ENCODE results near the gene GMPPA.

DNA sequence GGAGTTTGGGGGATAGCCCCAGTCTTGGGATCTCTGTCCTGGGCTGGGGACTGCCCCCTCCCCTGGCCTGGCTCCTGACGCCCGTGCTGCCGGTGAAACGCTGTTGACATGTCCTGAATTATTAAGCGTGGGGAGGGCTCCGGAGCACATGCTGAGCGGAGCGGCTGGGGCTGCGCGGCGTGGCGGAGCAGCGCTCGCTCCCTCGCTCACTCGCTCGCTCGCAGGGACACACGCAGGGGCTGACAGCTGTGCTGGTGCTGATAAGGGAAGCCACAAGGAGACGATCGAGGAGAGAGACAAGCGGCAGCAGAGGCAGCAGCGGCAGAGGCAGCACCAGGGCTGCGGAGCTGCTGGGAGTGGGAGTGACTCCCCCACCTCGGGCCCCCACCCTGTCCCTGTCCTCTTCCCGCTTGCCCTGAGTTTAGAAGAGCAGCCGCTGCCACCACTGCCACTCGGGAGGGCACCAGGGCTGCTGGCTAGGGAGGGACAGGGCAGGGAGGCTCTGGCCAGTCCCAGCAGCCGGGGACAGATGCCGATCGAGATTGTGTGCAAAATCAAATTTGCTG is 15.6 kb downstream of the GMPPA start, which contains the start of gene ASIC4:
- TF ChIP-seq ZNF274 (IDR thresholded peaks at IDR 0.05; ENCODE audit: low read depth, low read length) (no peak), YY1 (IDR thresholded peaks at IDR 0.05; ENCODE audit: insufficient read depth, insufficient read length) (no peak), SUZ12 (IDR thresholded peaks at IDR 0.05; ENCODE audit: extremely low read depth, insufficient read depth, insufficient read length) (no peak)
